Measurements from ENCODE around the gene AKR1C3.

DNA sequence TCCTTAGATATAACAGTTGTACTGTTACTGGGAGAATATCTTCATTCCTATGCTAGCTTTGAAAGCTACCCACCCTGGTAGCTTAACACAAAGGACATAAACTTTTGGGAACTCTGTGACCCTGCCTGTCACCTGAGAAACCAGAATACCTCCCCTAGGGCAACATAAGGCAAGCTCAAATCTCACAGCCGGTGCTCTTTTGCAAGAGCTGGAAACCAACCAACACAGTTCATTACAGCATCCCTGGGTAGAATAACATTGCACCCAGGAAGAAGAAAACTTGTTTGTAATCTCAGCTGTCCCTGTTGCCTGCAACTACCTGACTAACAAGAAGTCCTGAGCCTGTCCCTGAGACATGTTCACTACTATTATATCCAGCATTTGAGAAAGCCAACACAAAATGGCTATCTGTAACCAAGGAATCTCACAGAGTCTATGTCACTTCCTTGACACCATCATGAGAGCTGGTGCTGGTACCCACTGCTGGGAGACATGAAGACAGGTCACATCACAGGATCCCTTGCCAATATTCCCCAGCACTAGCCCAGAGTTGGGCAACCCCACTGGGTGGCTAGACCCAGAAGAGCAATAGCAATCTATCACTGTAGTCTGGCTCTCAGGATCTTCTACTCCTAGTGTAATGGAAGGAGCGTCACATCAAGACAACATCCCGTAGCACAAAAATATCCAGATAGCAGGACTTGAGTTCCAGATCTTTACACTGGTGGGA, 31.3 kb downstream of the AKR1C3 start:
- no peak for TF ChIP-seq EZH2 (IDR thresholded peaks at IDR 0.05; ENCODE audit: low read length, unreplicated experiment)
- TF ChIP-seq, protein P1, sequence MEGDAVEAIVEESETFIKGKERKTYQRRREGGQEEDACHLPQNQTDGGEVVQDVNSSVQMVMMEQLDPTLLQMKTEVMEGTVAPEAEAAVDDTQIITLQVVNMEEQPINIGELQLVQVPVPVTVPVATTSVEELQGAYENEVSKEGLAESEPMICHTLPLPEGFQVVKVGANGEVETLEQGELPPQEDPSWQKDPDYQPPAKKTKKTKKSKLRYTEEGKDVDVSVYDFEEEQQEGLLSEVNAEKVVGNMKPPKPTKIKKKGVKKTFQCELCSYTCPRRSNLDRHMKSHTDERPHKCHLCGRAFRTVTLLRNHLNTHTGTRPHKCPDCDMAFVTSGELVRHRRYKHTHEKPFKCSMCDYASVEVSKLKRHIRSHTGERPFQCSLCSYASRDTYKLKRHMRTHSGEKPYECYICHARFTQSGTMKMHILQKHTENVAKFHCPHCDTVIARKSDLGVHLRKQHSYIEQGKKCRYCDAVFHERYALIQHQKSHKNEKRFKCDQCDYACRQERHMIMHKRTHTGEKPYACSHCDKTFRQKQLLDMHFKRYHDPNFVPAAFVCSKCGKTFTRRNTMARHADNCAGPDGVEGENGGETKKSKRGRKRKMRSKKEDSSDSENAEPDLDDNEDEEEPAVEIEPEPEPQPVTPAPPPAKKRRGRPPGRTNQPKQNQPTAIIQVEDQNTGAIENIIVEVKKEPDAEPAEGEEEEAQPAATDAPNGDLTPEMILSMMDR (conservative IDR thresholded peaks at IDR 0.05; ENCODE audit: low read depth, low read length): no peak
- no peak for TF ChIP-seq EZH2phosphoT487 (IDR thresholded peaks at IDR 0.05; ENCODE audit: borderline replicate concordance, low read length)
